ENCODE results near the gene DENR.

DNA sequence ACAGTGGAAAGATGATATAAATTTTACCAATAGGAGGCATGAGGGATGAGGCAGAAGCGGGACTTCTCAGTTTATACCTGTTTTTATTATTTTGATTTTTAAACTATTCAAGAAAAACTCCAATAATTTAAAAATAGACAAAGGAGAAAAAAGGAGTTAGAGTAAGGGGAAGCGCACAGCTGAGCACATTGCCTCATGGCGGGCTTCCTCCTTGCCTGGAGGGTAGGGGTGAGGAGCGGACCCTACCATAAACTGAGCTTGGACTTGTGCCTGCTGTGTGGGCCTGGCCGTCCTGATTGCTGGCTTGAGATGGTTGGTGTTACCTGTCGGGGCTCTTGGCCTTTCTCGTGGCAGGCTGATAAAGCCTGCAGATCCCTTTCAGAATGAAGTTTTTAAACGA lies 67.5 kb downstream of the DENR start:
- TF ChIP-seq, protein P1, sequence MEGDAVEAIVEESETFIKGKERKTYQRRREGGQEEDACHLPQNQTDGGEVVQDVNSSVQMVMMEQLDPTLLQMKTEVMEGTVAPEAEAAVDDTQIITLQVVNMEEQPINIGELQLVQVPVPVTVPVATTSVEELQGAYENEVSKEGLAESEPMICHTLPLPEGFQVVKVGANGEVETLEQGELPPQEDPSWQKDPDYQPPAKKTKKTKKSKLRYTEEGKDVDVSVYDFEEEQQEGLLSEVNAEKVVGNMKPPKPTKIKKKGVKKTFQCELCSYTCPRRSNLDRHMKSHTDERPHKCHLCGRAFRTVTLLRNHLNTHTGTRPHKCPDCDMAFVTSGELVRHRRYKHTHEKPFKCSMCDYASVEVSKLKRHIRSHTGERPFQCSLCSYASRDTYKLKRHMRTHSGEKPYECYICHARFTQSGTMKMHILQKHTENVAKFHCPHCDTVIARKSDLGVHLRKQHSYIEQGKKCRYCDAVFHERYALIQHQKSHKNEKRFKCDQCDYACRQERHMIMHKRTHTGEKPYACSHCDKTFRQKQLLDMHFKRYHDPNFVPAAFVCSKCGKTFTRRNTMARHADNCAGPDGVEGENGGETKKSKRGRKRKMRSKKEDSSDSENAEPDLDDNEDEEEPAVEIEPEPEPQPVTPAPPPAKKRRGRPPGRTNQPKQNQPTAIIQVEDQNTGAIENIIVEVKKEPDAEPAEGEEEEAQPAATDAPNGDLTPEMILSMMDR (conservative IDR thresholded peaks at IDR 0.05 in 1 of 2, IDR thresholded peaks at IDR 0.05 in 1 of 2; ENCODE audit: extremely low read depth in 1 of 2, insufficient read depth in 1 of 2, low read depth in 1 of 2, low read length in 2 of 2): no peak
- no peak for TF ChIP-seq EZH2 (IDR thresholded peaks at IDR 0.05; ENCODE audit: borderline replicate concordance, low read length)
